ENCODE measurements around the gene CABLES1.

GRCh38 chr18:23193742-23194141 is 58.5 kb downstream of the CABLES1 start:
- TF ChIP-seq, protein P1, sequence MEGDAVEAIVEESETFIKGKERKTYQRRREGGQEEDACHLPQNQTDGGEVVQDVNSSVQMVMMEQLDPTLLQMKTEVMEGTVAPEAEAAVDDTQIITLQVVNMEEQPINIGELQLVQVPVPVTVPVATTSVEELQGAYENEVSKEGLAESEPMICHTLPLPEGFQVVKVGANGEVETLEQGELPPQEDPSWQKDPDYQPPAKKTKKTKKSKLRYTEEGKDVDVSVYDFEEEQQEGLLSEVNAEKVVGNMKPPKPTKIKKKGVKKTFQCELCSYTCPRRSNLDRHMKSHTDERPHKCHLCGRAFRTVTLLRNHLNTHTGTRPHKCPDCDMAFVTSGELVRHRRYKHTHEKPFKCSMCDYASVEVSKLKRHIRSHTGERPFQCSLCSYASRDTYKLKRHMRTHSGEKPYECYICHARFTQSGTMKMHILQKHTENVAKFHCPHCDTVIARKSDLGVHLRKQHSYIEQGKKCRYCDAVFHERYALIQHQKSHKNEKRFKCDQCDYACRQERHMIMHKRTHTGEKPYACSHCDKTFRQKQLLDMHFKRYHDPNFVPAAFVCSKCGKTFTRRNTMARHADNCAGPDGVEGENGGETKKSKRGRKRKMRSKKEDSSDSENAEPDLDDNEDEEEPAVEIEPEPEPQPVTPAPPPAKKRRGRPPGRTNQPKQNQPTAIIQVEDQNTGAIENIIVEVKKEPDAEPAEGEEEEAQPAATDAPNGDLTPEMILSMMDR (IDR thresholded peaks at IDR 0.05): no peak
- TF ChIP-seq POLR2AphosphoS5 (IDR thresholded peaks at IDR 0.05) (no peak), POLR2A (IDR thresholded peaks at IDR 0.05) (no peak), EP300 (IDR thresholded peaks at IDR 0.05; ENCODE audit: low read depth) (no peak)

Data from transverse colon (tissue), 4 donors.